OCI-LY7 (cell line): Measurements from ENCODE around the gene CCER1. TPM values are rescaled to one million over a fixed set of nuclear protein-coding genes. Genes with fewer than 3 reads are reported as not detected.

ENCODE experiments used
- Bru-seq: library from RNA; stranded (reverse); fragments of 400-500 nt; gene quantifications from one replicate; lab custom pipeline; 2021; lab: Mats Ljungman, UMichigan
- BruChase-seq, 2 experiments: library from RNA; stranded (reverse); fragments of 400-500 nt; gene quantifications; one replicate each; lab custom pipeline; 2021; lab: Mats Ljungman, UMichigan
- BruUV-seq: library from RNA; stranded (reverse); fragments of 400-500 nt; replicated peaks from 2 replicates; lab custom pipeline; 2021; lab: Mats Ljungman, UMichigan
- CTCF ChIA-PET: fragments of 300-600 bp; sonication (Branson Sonifier 250); formaldehyde crosslinking; loops from one replicate; lab custom pipeline; 2022; ENCODE audit warnings: antibody characterized with exemption; ENCODE audit not compliant: unreplicated experiment; lab: Charles Lee
- POLR2A ChIA-PET: fragments of 300-600 bp; sonication (Branson Sonifier 250); formaldehyde crosslinking; loops from one replicate; lab custom pipeline; 2022; ENCODE audit warnings: antibody characterized with exemption; lab: Charles Lee
- DNase-seq: peaks from one replicate; pipeline ENCODE4 v3.0.0-alpha.2; 2015; ENCODE audit warnings: low spot score
- H2AFZ ChIP-seq: fragments of 200-600 bp; sonication (generic), shearing (Covaris generic); 2 replicates; pipeline ENCODE4 v1.6.1; 2014; ENCODE audit warnings: mild to moderate bottlenecking, antibody characterized with exemption, low read length, moderate library complexity
- H3K27ac ChIP-seq: fragments of 200-600 bp; sonication (generic); 2 replicates; pipeline ENCODE4 v1.5.1; 2014; ENCODE audit warnings: mixed run types, low read depth, mild to moderate bottlenecking, moderate library complexity, low read length, inconsistent platforms; ENCODE audit not compliant: poor library complexity, severe bottlenecking
- H3K36me3 ChIP-seq: fragments of 200-600 bp; sonication (generic); 2 replicates; pipeline ENCODE4 v1.6.1; 2014; ENCODE audit warnings: mild to moderate bottlenecking, antibody characterized with exemption, low read length, moderate library complexity, mixed read lengths; ENCODE audit not compliant: insufficient read depth
- H3K4me1 ChIP-seq: fragments of 200-600 bp; sonication (generic); 2 replicates; pipeline ENCODE4 v1.5.1; 2014; ENCODE audit warnings: mild to moderate bottlenecking, low read length; ENCODE audit not compliant: insufficient read depth, poor library complexity, severe bottlenecking
- H3K4me2 ChIP-seq: fragments of 200-600 bp; sonication (generic); 2 replicates; pipeline ENCODE4 v1.6.1; 2014; ENCODE audit warnings: mild to moderate bottlenecking, low read length
- H3K4me3 ChIP-seq: fragments of 200-600 bp; sonication (generic); 2 replicates; pipeline ENCODE4 v1.5.1; 2014; ENCODE audit warnings: mild to moderate bottlenecking, low read depth, low read length; ENCODE audit not compliant: poor library complexity, severe bottlenecking
- H3K79me2 ChIP-seq: fragments of 200-600 bp; sonication (generic); 2 replicates; pipeline ENCODE4 v1.6.1; 2016; ENCODE audit warnings: low read depth, mild to moderate bottlenecking, low read length, moderate library complexity, mixed read lengths; ENCODE audit not compliant: insufficient read depth
- H3K9me2 ChIP-seq: fragments of 200-600 bp; sonication (generic); 2 replicates; pipeline ENCODE4 v1.6.1; 2016; ENCODE audit warnings: mild to moderate bottlenecking, low read length, mixed read lengths; ENCODE audit not compliant: insufficient read depth
- H3K9me3 ChIP-seq: fragments of 200-600 bp; sonication (generic); 2 replicates; pipeline ENCODE4 v1.6.1; 2014; ENCODE audit warnings: mild to moderate bottlenecking, mixed run types, low read length, mixed read lengths
- H4K20me1 ChIP-seq: fragments of 200-600 bp; sonication (generic); 2 replicates; pipeline ENCODE4 v1.6.1; 2014; ENCODE audit warnings: mild to moderate bottlenecking, antibody characterized with exemption, low read length, moderate library complexity, mixed read lengths; ENCODE audit not compliant: insufficient read depth
- EZH2phosphoT487 ChIP-seq: fragments of 200-600 bp; sonication (generic); IDR thresholded peaks from 2 replicates; pipeline ENCODE4 v1.6.1; 2018; ENCODE audit warnings: low read depth, borderline replicate concordance, mild to moderate bottlenecking, mixed run types, antibody characterized with exemption, low read length, moderate library complexity, mixed read lengths
- intact Hi-C: fragments of 100-400 bp; cut with micrococcal nuclease; formaldehyde crosslinking; loops from one replicate; pipeline ENCODE4 v1.10.0; 2022; ENCODE audit not compliant: unreplicated experiment
- long read RNA-seq: library from polyadenylated mRNA; stranded (forward); transcript quantifications from one replicate; pipeline ENCODE4 v2.0.0, GENCODE V29; 2022
- total RNA-seq, 2 experiments: library from RNA; depleted of rRNA in 1 of 2; stranded (reverse); fragments of >200 nt in 1 of 2; shearing (Covaris generic) in 1 of 2; gene quantifications; 2 replicates each; pipeline ENCODE4 v1.2.3, GENCODE V29; 2014 to 2022
- TF ChIP-seq, protein P1 (sequence below): fragments of 200-600 bp; sonication (generic); conservative IDR thresholded peaks from 2 replicates; pipeline ENCODE4 v1.5.1; 2014; ENCODE audit warnings: mild to moderate bottlenecking, antibody characterized with exemption, low read length, moderate library complexity, mixed read lengths

CCER1 gene, protein sequence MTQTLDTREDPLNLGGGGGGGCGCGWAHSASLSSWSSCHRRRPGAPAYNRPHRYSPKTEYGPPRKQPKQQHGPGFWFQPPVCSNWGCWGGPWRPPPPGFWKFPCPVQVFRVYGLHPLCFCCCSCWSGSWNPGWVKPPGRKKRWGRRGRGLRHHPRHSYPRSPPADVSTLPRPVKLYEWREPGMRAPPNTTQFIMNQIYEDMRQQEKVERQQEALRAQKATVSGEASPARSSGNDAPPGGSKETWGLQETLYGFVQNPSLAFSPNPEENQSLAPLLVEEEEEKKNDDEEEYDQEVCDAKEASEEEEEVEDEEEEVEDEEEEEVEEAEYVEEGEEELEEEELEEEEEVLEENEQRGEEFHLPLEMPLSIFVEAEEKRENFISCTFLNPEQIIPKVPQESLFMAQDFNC
- not detected in 2 replicates for total RNA-seq (2014; rRNA removed; shearing (Covaris generic))
- total RNA-seq (2022), result not detected in 2 replicates
- Bru-seq, nascent RNA, result not detected
- not detected for BruChase-seq, experiment 1, labeled RNA remaining after a 6-hour chase
- not detected for BruChase-seq, experiment 2, labeled RNA remaining after a 2-hour chase
- long read RNA-seq, result 0 reads

DNA sequence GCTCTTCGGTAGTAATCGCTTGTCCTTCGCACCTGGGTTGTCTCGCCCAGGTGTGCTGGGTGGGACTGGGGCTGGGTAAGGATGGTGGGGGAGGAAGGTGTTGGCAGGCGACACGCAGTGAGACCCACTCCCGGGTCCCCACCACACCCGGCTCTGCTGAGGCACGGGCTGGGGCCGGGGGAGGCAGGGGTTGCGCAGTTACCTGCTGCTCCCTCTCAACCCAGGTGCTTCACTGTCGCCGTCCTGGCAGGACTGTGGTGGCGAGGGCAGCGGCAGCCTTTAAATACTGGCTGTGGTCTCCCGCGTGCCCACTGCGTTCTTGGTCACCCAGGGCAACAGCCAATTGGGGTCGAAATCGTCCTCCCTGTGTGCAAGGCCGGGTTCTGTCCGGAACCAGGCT, at the start of gene CCER1:
CCER1 (minus strand) TSS at position 256 of the 400 bp plus-strand sequence. CDS start 434 bp downstream, outside the sequence.
- H3K9me2 ChIP-seq, result no peaks in the 10 kb centered on the region
- no peak for TF ChIP-seq EZH2phosphoT487
- TF ChIP-seq, protein P1, sequence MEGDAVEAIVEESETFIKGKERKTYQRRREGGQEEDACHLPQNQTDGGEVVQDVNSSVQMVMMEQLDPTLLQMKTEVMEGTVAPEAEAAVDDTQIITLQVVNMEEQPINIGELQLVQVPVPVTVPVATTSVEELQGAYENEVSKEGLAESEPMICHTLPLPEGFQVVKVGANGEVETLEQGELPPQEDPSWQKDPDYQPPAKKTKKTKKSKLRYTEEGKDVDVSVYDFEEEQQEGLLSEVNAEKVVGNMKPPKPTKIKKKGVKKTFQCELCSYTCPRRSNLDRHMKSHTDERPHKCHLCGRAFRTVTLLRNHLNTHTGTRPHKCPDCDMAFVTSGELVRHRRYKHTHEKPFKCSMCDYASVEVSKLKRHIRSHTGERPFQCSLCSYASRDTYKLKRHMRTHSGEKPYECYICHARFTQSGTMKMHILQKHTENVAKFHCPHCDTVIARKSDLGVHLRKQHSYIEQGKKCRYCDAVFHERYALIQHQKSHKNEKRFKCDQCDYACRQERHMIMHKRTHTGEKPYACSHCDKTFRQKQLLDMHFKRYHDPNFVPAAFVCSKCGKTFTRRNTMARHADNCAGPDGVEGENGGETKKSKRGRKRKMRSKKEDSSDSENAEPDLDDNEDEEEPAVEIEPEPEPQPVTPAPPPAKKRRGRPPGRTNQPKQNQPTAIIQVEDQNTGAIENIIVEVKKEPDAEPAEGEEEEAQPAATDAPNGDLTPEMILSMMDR, result no peak
- no peak for DNase-seq
- intact Hi-C loops, result no loop called here
- H4K20me1 ChIP-seq, result no peaks in the 10 kb centered on the region
- ChIA-PET CTCF (no interaction called here), POLR2A (no interaction called here)
- no peaks in the 10 kb centered on the region for H3K9me3 ChIP-seq
- no peak within 1 kb of the TSS for H3K4me2 ChIP-seq
- H2AFZ ChIP-seq, result no peak within 1 kb of the TSS
- H3K27ac ChIP-seq, result no peak within 1 kb of the TSS
- no peak within 1 kb of the TSS for H3K4me3 ChIP-seq
- BruUV-seq, result no TSS peak
- no peaks in the 10 kb centered on the region for H3K79me2 ChIP-seq
- H3K36me3 ChIP-seq, result no peaks in the 10 kb centered on the region
- H3K4me1 ChIP-seq, result no peaks in the 10 kb centered on the region

DNA sequence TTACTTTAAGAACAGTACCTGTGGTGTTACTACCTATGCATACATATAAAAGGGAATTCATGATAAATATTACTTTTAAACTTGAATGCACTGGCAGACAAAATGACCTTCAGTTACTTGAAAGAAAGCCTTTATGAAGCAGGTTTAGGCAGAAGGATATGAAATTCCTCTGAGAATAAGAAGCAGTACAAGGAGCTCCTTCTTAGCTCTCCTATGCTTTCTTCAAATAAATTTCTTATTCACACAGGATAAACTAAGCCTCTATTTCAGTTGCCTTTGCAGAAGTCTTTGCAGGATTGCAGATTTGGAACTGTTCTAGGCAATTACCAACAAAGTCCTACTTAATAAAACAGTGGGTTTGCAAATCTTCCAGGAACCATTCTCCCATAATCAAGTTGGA, 48.8 kb upstream of the CCER1 start:
- no peaks in the 10 kb centered on the region for H3K4me1 ChIP-seq
- no peak overlapping the region for H2AFZ ChIP-seq
- H3K36me3 ChIP-seq, result no peaks in the 10 kb centered on the region
- H3K4me2 ChIP-seq, result no peak overlapping the region
- no peaks in the 10 kb centered on the region for H3K79me2 ChIP-seq
- ChIA-PET CTCF (no interaction called here), POLR2A (interaction anchor here (0.5 to 1.1 kb wide), 2 partner anchors 276 to 711 kb away, joined by 3 read pairs; no protein-coding TSS in a partner anchor)
- H3K27ac ChIP-seq, result no peak overlapping the region
- H3K4me3 ChIP-seq, result no peak overlapping the region
- BruUV-seq, result no TSS peak
- no peaks in the 10 kb centered on the region for H4K20me1 ChIP-seq
- no peak for DNase-seq
- H3K9me3 ChIP-seq, result no peaks in the 10 kb centered on the region
- TF ChIP-seq, protein P1, result no peak
- no peak for TF ChIP-seq EZH2phosphoT487
- intact Hi-C loops, result no loop called here
- no peaks in the 10 kb centered on the region for H3K9me2 ChIP-seq

DNA sequence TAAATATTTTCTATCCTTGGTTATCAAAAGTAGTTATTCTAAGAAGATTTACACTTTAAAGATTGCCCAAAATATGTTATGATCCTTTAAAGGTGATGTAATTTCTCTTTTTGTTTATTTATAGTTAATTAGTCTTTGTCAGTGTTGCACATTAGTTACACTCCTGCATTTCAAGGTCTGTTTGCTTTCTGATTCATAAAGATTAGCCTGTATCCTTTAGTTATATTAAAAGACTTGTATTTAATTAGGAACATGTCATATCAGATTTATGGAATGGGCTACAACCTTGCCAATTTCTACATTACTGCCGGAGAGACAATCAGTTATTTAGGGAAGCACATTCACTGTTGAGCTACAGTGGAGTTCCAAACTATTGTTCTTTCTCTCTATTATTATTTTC, 46.3 kb upstream of the CCER1 start:
- no peaks in the 10 kb centered on the region for H3K79me2 ChIP-seq
- no peak for DNase-seq
- intact Hi-C loops, result no loop called here
- H3K4me3 ChIP-seq, result no peak overlapping the region
- no peaks in the 10 kb centered on the region for H3K36me3 ChIP-seq
- POLR2A ChIA-PET, result interaction anchor here (0.7 kb wide), 1 partner anchor 14 kb away, joined by 4 read pairs; no protein-coding TSS in a partner anchor
- no peak overlapping the region for H3K27ac ChIP-seq
- H4K20me1 ChIP-seq, result no peaks in the 10 kb centered on the region
- TF ChIP-seq EZH2phosphoT487, result no peak
- no peaks in the 10 kb centered on the region for H3K4me1 ChIP-seq
- BruUV-seq, result no TSS peak
- no peaks in the 10 kb centered on the region for H3K9me3 ChIP-seq
- CTCF ChIA-PET, result no interaction called here
- H2AFZ ChIP-seq, result no peak overlapping the region
- no peaks in the 10 kb centered on the region for H3K9me2 ChIP-seq
- no peak overlapping the region for H3K4me2 ChIP-seq
